GM19025 (cell line): ENCODE data around the gene FAM174A.
A peak's percentile ranks its signal among the peaks of the same experiment; 100 is the strongest.
"Not testable (repeated sequence)": the region's sequence is repeated elsewhere in the genome, so short reads cannot be mapped to it uniquely, and the experiment has no call there.

Experiments used
- ATAC-seq: cut with Tn5 transposase; IDR thresholded peaks from one replicate; pipeline ENCODE4 v1.9.1; 2021; ENCODE audit warnings: mild to moderate bottlenecking, low read depth, moderate library complexity; ENCODE audit not compliant: unreplicated experiment

Gene FAM174A

GRCh38 chr5:100574716-100575115 is 39.5 kb downstream of the FAM174A start:
- ATAC-seq: no peak

GRCh38 chr5:100575815-100576214 is 40.6 kb downstream of the FAM174A start:
- ATAC-seq: no peak

DNA sequence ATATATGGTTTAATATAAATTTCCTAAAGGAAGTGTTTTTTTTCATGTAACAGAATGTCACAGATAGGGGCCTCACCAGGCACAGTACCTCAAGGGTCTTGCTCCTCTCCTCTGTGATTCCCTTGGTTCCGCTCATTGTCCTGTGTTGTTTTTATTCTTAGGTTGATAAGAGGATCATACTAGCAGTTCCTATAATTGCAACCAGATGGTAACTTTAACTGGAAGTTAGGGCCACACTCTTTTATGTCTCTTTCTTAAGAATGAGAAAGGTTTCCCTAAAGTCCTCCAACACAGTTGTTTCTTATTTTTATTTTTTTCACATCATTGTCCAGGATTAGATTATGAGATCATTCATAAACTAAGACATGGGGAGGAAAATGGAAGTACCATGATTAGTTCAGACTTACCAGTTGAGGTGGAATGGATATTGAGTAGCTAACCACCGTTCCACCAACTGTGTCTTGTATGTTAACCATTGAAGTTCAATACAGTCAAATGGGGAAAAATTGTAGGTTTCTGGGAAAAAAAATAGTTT is 41.1 kb downstream of the FAM174A start:
- ATAC-seq: no peak

GRCh38 chr5:100577506-100577905 is 42.3 kb downstream of the FAM174A start:
- ATAC-seq: no peak

DNA sequence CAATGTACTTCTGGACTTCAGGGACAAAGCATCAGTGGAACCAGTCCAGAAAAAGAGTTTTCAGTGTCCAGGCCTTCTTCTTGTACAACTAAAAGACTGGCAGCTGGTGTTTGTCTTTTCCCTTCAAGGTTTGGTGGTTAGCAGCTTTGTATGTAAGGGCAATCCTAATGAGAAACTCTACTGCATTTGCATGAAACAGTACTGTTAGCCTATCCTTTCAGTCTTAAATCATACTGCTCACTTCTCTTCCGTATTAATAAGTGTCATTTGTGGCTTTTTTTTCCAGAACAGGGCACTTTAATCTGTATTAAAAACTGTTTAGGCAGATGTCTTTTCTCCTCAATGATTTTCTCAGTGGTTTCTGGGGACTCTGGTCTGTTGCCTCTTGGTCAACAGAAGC is 48.9 kb downstream of the FAM174A start:
- peak; percentile 95 for ATAC-seq

DNA sequence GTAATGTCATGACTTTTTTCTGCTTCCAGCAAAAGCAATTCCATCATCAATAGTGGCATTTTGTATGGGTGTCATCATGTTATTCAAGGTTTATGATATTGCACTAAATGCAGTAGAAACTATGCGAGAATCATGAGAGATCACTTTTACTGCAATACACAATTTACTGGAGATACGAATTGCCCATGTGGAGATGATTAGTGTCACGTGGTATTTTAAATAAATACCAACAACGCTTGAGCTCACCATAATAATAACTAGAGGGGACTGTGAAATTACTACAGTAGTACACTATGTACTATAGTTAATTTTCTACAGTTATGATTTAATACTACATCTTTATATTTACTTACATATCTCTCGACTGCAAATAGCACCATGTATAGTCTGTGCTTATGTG is 49.7 kb downstream of the FAM174A start:
- no peak for ATAC-seq

DNA sequence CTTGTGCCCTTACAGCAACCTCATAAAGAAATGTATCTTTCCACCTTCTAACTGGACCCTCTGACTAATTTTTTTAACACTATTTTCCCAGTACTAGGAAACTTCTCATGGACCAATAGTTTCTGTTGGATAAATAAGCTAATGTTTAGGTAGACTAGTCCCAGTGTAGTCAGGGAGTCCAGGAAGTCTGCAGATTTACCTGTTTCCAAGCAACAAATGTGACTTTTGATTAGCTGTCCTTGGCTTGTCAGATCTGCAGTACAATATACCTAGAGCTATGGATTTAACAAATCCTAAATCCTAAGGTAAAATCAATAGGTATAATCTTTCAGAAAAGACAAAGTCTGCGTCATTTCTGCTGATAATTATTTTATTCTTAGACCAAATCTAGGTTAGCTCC is 55.7 kb downstream of the FAM174A start:
- no peak for ATAC-seq

GRCh38 chr5:100595152-100595811 is 60.1 kb downstream of the FAM174A start:
- ATAC-seq: no peak

GRCh38 chr5:100595812-100596173 is 60.6 kb downstream of the FAM174A start:
- ATAC-seq: no peak

DNA sequence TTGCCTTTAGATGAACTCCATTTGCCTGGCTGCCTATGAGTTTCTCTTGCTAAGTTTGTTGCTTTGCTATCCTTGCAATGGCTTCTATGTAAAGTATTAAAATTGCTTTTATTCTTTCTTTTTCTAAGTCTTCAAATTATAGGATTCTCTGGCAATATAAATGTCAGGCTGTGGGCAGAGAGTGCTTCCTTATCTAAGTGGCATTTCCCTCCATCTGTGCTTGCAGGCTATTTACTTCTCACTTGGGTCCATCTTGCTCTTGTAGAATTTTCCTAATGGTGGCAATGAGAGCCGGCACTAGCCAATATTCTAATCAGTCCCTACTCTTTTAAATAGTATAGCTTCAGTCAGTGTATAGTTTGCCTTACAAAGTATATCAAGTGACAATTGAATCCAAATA is 63.3 kb downstream of the FAM174A start:
- ATAC-seq: no peak

GRCh38 chr5:100600298-100600994 is 65.3 kb downstream of the FAM174A start:
- ATAC-seq: no peak

DNA sequence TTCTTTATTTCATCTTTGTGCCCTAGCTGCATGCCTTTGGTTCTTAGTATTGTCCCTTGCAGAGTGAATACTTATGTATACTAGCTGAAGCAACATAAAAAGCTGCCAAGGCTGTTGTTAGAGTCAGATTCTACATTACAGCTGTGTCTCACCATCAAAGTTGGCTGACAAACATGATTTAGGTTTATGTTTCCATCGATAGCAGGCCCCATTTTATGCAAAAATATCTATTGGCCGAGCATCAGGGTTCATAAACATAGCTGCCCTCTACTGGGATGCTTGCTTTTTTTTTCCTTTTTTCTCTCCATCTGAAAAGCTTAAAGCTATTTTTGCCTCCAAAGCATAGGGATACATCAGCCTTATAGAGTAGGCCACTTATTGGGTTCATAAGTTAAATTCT is 68.0 kb downstream of the FAM174A start:
- ATAC-seq: no peak

DNA sequence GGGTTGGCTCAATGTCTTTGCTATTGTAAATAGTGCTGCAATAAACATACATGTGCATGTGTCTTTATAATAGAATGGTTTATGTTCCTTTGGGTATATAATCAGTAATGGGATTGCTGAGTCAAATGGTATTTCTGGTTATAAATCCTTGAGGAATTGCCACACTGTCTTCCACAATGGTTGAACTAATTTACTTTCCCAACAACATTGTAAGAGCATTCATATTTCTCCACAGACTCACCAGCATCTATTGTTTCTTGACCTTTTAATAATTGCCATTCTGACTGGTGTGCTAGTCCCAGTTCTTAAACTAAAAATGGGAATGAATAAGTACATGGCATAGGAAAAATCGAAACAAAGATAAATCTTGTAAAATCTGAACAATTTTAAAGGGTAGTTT is 68.8 kb downstream of the FAM174A start:
- not testable (repeated sequence) for ATAC-seq

GRCh38 chr5:100609594-100609993 is 74.4 kb downstream of the FAM174A start:
- ATAC-seq: no peak

DNA sequence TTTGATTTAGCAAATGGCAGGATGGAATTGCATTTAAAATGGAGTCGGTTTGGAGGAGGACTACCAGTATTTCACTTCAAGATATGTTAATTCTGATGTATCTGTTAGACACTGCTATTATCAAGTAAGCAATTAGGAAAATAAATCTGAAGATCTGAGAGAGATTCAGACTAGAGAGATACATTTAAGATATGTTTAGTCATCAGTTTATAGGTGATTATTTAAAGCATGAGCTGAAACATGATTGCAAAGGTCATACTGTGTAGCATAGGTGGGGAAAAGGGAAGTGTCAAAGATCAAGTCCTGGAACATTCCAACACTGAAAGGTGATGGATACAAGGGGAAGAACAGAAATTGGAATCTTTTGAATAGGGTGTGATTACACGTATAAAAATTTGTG is 79.1 kb downstream of the FAM174A start:
- ATAC-seq: no peak

DNA sequence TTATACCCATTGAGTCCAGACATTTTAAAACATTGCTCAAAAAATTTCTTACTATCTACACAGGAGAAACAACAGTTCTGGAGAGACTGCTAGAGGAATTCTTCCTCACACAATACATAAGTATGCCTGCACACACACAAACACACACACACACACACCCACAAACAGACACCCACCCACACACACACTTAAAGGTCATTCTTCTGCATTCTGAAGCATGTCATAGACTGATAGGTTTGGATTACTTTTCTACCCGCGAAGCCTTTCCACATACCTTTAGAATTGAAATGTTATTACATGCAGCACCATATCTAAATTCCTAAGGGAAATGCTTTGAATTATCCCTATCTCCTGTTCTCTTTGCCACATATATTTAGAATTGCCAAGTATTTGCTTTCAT is 80.2 kb downstream of the FAM174A start:
- no peak for ATAC-seq

DNA sequence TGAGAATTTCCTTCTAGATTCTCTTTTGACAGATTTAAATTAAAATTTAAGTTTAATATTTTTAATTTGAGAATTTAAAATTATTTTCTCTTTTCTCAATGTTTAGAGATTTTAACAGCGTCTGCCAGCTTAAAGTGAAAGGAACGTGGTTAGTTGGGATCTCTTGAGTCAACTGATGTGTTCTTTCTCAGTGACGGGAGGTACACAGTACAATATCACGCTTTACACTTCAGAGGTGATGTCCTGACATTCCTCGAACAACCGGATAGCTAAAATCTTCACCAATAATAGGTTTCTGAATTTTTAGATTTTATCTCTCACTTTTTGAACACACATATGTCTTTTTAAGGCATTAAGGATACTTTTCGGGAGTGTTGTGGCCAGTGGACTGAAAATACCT is 81.1 kb downstream of the FAM174A start:
- no peak for ATAC-seq

GRCh38 chr5:100616981-100617380 is 81.8 kb downstream of the FAM174A start:
- ATAC-seq: no peak

DNA sequence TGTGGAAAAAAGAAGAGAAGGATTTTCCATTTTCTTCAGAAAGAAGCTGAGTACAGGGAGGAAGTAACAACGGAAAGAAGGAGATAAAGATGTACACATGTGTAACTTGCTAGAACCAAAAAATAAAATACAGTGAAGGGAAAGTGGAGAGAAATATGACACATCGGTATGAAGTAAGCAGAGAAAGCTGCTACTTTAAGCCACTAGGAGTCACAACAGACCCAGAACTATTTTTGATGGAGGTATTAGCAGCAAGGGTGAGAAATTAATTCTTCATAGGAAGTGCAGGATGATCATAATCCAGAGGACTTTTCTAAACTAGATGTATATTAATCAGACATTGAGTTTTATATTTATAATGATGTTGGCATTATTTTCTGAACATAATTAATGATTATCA is 88.5 kb downstream of the FAM174A start:
- ATAC-seq: peak; percentile 76

DNA sequence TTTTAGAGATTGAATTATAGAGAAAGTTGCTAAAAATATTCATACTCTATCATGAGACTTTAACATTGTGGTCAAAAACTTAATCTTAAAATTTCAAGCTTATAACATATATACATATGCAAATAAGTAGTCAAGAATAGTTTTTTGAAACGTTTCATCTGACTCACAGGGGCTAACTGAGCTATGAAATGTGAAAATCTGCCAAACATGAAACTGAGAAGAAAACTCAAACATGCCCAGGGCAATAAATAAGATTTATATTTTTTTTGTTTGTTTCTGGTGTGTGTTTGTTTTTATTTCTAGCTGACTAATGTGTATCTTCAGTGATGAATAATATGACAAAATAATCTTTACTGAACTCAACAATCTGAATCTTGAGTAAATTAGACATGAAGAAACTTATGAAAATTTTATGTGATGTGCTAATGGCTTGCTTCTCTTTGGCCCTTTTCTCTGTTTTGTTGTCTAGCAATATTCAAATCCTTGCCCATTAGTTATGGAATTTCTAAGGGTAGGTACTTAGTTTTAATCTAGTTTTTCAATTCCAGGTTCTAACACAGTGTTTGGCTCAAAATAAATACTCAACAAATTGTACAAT is 99.9 kb downstream of the FAM174A start:
- no peak for ATAC-seq
